Measurements from ENCODE around the gene TBC1D2.
"Not testable (repeated sequence)": the region's sequence is repeated elsewhere in the genome, so short reads cannot be mapped to it uniquely, and the experiment has no call there.

Gene TBC1D2, protein sequence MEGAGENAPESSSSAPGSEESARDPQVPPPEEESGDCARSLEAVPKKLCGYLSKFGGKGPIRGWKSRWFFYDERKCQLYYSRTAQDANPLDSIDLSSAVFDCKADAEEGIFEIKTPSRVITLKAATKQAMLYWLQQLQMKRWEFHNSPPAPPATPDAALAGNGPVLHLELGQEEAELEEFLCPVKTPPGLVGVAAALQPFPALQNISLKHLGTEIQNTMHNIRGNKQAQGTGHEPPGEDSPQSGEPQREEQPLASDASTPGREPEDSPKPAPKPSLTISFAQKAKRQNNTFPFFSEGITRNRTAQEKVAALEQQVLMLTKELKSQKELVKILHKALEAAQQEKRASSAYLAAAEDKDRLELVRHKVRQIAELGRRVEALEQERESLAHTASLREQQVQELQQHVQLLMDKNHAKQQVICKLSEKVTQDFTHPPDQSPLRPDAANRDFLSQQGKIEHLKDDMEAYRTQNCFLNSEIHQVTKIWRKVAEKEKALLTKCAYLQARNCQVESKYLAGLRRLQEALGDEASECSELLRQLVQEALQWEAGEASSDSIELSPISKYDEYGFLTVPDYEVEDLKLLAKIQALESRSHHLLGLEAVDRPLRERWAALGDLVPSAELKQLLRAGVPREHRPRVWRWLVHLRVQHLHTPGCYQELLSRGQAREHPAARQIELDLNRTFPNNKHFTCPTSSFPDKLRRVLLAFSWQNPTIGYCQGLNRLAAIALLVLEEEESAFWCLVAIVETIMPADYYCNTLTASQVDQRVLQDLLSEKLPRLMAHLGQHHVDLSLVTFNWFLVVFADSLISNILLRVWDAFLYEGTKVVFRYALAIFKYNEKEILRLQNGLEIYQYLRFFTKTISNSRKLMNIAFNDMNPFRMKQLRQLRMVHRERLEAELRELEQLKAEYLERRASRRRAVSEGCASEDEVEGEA

DNA sequence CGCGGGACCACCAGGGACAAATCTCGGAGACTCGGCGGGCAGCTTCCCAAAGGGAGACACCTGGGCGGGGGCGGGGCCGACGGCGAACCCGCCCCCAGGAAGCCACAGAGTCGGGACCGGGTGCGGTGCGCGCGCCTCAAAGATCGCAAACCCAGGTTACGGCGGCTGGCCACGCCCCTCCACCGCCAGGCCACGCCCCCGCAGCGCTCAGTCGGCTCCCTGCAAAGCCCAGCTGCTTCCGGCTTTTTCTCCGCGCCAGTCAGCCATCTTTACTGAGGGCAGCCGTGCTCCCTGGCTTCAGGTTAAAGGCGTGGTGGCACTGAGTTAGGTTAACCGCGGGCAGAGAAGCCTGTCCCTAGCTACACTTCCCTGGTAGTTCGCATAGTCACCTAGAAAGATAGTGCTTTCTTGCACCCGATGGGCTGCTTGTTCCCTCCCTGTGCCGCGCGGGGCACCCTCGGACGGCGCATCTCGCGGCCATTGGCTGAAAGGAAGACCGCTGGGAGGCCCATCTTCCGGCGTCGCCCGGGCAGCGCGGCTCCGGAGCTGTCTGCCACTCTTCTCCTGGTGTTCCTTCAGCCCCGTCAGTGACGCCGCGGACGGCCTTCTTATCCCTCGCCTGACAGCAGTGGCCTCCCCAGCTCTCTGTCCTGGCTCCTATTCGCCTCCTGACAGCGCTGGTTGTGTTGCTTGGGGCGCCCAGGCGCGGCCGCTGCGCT, at the start of gene TBC1D2:
Gene TBC1D2, minus strand, starts transcription at position 72 of the 719 bp plus-strand sequence. CDS start 108 bp downstream, outside the sequence.
- DNase-seq, result peak; percentile 99

DNA sequence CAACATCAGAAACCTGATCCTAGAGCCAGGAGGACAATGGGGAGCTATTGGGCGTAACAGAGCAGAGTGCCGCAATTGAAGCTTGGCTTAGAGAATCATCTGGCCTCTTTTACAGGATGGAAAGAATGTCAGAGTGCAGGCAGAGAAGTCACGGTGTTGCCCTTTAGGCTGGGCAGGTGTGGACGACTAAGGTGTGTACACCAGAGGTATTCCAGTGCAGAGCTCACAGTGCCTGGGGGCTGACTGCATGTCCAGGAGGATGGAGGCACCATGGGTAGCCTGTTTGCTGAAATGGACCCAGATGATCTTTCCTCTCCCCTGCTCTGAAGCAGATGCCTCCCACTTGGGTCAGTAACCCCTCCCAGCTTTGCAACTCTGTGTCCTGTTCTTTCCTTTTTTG, 48.9 kb upstream of the TBC1D2 start:
- no peak for DNase-seq

DNA sequence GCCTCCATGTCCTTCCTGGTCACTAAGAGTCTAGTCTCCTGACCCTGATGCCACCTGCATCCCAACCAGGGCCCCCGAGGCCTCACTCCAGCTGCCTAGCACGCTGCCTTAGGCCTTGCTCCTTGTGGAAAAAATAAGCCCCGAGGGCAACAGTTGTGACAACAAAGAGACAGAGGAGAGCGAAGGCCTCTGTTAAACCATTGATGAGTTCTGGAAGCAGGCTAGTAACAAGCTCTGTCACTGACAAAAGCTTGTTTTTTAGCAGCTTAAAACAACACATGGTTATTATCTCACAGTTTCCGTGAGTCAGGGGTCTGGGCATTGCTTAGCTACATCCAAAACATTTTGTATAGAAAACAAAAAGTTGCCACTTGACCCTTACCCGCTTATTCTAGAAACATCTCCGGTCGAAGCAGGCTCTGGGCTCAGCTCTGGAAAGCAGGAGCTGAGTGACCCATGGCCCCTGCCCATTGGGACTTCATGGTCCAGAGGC, 48.2 kb upstream of the TBC1D2 start:
- no peak for DNase-seq

DNA sequence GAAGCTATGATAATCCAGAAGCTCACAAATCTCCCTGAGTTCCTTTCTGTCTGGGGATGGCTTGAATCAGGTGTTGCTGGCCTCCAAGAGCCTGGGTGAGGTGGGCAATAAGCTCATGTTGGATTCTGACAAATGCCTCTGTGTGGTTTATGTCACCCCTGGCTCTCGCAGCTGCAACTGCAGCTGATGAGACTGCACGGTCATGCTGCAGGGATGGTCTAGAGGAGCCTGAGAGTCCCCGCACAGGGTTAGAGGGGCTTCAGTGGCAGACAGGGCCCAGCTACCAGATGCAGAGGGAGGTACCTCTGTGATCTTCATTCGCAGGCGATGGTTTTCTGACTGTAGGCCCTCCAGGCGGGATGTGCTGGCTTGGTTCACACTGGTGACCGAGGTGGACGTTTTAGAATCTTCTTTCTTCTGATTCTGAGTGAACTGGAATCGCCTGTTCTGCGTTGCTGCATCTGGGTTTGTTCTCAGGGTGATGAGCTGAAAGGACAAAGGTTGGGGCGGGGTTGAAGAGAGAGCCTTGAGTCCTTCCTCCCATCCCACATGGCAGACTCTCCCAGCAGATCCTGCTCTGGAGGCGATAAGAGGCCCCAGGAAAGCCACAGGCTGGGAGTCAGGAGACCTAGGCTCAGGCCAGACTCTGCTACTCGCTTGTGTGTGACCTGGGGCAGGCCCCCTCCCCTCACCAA, 47.6 kb upstream of the TBC1D2 start:
- DNase-seq, result no peak

DNA sequence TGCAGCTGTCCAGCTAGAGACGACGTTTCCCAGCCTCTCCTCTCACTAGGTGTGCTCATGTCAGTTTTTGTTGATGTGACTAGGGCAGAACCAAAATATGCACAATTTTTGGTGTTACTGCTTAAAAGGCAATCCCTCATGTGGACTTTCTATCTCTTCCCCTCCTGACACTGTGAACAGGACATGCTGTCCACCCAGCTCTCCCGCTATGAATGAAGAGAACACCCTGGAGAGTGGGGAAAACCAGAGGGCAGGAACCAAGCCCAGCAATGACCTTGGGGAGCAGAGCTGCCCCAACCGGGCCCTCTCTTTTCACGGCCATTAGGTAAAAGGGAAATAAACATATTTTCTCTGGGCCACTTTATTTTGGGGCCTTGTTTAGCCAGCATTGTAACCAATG, 46.7 kb upstream of the TBC1D2 start:
- no peak for DNase-seq

DNA sequence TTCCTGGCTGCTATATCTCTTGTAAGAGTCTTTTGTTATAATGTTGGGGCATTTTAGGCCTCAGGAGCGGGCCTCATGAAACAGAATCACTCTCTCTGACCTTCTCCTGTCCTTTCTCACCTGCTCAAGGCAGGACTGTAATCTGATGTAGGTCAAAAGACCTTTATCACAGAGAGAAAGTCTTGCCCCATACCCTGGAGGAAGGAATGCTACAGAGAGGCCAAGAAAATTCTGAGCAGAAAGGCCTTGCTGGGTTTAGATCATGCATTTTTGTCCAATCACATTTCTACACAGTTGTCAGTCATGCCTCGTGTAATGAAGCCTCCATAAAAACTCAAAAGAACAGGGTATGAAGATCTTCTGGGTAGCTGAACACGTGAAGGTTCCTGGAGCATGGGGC, 45.2 kb upstream of the TBC1D2 start:
- no peak for DNase-seq

DNA sequence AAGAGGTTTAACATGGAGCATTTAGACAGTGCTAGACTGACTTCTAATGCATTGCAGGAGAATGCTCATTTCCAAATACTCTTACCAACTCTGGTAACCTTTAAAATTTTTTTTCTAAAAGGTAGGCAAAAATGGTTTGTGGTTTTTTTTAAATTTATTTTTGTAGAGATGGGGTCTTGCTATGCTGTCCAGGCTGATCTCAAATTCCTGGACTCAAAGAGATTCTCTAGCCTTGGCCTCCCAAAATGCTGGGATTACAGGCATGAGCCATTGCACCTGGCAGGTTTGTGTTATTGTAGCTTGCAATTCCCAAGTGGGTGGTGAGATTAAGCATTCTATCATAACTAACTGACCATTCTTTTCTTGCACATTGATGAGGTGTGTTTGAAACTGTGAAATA, 43.0 kb upstream of the TBC1D2 start:
- no peak for DNase-seq

DNA sequence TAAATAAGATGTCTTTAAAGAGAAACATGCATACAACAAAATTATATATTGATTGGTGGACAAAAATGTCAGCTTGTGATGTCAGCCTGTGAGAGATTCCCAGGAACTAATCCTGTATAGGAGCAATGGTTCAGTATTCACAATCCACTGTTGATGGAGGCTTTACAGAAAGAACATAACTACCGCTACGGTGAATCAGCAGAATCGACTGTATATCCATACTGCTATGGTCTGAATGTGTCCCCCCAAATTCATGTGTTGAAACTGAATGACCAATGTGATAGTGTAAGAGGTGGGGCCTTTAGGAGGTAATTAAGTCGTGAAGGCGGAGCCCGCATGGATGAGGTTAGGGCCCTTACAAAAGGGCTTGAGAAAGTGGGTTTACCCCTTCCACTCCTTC, 40.4 kb upstream of the TBC1D2 start:
- no peak for DNase-seq

DNA sequence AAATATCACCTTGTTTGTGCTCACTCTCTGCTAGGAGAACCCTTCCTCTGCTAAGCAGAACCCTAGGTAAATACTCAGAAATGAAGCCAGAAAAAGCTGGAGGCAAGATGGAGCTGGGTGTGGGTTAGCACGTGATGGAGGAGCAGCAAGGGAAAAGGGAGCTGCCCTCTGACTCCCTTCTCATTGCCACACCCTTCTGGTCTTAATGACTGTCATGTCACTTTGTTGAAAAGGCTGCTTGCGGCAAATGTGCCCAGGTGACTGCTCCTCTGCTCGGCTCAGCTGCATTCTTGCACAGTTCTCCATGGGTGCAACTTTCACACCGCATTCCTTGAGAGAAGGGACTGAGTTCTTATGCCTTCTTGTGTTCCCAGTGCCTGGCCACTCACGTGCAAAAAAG, 36.4 kb upstream of the TBC1D2 start:
- no peak for DNase-seq

DNA sequence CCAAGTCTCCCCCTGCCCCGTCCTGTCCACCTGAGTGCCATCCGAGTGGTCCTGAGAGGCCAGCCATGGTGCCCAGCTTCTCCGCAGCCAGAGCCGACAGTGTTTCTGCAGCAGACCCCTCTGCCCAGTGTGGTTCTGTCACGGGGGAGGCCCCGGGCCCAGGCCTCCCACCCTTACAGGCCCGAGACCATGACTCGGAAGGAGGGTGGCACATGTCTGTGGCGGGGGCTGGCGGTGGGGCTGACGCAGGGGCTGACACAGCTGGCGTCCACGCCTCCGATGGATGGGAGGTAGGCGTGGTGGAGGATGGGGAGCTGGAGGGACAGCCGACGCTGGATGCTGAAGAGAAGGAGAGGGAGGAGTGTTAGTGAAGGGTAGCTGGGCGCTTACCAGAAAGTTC, 35.0 kb upstream of the TBC1D2 start:
- no peak for DNase-seq

DNA sequence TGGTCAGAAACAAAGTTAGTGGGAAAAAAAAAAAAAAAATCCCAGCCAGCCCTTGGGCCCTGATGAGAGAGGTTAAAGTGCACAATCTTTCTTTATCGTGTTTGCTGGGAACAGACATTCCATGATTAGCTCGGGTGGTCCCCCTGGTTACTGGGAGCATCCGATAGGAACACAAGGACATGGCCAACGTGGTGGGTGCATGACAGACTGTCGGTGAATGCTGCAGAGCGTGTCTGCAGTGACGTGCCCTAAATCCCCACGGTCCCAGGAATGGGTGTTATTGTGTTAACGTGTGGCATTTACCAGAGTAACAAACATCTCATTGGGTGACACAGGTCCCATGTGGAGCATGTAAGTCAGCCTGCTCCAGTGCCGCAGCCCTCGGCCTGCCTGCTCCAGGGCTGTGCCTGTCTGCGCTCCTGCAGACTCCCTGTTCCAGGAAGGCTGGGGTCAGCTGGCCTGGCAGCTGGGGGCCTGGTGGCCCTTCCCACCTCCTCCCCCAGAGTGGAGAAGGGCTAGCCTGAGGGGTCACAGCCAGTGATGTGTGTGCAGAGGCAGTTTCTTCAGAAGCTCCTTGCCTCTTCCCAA, 34.3 kb upstream of the TBC1D2 start:
- no peak for DNase-seq

DNA sequence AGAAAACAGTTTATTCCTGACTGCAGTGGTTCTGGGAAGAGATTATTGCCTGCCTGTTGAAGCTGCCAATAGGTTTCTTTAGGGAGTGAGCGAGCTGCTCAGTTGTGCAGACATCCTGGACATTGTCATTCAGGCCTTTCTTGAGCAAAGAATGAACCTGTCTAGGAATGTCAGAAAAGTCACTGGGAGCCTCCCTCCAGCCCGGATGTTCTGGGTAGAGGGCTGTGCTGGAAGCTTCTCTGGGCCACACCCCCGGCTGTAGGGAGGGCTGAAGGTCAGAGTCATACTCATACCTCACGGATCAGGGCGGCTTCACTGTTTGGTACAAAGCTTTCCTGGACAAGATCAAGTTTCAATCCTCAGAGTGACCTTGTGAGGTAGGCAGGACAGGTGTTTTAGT, 33.4 kb upstream of the TBC1D2 start:
- DNase-seq, result no peak

DNA sequence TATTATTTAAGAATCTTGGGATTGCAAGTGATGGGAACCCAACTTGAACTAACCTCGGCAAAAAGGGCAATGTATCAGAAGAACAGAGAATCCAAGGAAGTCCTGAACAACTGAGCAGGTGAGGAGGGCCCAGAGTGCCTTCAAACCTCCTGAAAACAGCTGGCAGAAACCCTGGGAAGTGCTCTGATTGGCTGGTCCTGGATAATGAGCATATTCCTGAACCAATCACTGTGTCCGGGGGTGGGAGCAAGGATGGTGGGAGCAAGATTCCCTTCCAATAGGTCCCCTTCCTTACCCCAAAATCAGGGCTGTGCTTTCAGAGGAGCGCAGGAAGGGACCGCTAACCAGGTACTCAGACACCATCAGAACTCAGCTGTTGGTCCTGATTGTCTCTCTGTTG, 31.9 kb upstream of the TBC1D2 start:
- no peak for DNase-seq

DNA sequence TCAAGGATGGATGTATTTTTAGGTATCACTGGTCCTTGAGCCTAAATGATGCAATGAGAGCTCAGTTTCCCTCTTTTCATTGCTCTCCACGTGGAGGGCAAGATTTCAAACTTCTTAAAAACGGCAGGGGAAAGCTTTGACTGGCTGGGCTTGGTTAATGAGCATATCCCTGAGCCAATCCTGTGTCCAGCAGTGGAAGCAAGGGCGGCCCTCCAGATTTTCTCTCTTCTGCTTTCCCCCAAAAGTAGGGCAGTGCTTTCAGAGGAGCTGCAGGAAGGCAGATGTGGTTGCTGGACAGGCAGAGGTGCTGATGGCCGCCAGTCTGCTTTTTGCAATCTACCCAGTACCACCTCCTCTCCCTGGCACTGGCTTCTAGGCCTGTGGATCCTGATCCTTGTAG, 30.0 kb upstream of the TBC1D2 start:
- no peak for DNase-seq

DNA sequence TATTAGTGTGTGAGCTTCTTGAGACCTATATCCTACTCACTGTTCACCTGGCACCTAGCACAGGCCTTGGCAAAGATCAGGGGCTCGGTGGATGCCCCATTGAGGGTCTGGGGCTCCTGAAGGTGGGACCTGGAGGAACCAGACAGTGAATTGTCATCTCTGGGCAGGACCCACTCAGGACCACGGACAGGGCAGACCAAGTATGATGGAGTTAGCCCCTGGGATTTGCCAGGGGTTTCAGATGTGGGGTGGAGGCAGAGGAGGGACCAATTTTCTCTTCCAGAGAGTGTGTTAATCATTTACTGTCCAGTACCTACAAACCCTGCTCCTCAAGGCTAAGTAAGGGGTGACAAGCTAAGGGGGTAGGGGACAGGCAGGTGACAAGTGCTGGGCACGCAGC, 29.3 kb upstream of the TBC1D2 start:
- no peak for DNase-seq

DNA sequence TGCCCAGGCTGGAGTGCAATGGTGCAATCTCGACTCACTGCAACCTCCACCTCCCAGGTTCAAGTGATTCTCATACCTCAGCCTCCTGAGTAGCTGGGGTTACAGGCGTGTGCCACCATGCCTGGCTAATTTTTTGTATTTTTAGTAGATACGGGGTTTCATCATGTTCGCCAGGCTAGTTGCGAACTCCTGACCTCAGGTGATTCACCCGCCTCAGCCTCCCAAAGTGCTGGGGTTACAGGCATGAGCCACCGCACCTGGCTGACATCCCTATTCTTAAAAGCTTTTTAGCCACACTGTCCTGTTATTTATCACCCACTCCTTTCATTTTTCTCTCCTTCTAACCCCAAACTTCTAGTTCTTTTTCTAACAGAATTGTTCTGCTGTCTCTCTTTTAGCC, 27.7 kb upstream of the TBC1D2 start:
- DNase-seq, result not testable (repeated sequence)

DNA sequence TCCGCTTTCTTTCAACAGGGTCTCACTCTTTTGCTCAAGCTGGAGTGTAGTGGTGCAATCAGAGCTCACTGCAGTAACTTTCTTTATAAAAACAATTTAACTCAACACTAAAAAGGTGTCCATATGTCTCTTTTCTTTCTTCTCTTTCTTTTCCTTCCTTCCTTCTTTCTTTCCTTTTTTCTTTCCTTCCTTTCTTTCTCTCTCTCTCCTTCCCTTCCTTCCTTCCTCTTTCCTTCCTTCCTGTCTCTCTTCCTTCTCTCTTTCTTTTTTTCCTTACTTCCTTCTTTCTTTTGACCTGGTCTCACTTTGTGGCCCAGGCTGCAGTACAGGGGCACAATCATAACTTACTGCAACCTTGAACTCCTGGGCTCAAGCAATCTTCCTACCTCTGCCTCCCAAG, 25.8 kb upstream of the TBC1D2 start:
- no peak for DNase-seq

DNA sequence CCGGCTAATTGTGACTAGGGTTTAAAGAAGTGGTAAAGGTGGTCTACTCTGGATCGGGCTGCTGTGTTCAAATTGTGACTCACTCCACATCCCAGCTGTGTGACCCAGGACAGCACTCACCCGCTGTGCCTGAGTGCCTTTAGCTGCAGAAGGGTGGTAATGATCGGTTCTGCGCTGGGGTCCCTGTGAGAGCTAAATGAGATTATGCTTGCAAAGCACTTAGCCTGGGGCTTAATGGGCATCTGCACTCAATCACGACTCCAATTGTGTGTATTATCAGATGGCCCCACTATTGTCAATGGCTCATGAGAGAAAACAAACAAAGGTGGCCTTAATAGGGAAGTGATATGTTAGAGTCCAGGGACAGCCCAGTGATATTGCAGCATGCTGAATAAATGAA, 25.1 kb upstream of the TBC1D2 start:
- no peak for DNase-seq

DNA sequence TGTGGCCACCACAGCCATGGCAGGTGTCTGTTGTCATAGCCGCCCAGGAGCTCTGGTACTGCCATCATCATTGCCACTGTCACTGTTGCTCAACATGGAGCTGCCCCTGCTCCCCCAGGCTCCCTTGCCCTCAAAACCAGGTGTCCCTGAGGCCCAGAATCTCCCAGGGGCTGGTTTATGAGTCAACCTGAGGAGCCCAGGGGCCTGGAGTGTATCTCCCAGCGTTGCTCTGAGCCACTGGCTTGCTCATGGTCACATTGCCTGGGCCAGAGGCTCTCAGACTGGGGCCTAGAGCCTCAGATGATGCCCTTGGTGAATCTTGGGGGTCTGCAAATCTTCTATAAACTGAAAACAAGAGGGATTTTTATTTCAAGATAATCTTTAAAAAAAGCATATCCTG, 24.7 kb upstream of the TBC1D2 start:
- DNase-seq, result no peak

DNA sequence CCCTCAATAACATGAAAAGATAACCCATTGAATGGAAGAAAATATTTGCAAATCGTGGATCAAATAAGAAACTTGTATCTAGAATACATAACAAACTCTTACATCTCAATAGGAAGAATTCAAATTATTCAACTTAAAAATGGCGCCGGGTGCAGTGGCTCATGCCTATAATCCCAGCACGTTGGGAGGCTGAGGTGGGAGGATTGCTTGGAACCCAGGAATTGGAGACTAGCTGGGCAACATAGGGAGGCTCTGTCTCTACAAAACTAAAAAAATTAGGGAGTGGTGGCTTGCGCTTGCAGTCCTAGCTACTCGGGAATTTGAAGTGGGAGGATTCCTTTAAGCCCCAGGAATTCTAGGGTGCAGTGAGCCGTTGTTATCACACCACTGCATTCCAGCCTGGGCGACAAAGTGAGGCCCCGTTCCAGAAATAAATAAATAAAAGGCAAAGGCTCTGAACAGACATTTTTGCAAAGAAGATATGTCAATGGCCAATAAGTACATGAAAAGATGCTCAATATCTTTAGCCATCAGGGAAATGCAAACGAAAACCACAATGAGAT, 21.5 kb upstream of the TBC1D2 start:
- no peak for DNase-seq

DNA sequence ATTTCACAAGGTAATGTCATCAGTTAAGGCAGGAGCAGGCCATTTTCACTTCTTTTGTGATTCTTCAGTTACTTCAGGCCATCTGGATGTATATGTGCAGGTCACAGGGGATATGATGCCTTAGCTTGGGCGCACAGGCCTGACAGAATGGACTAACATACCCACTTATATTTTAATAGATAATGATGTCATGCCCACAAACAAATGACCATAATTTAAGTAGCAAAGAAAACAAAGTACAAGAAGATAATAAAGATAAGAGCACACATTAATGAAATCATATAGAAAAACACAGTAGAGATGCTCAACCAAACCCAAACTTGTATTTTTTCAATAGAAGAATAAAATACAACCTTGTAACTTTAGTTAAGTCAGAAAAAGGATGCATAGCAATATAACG, 19.7 kb upstream of the TBC1D2 start:
- DNase-seq, result no peak

DNA sequence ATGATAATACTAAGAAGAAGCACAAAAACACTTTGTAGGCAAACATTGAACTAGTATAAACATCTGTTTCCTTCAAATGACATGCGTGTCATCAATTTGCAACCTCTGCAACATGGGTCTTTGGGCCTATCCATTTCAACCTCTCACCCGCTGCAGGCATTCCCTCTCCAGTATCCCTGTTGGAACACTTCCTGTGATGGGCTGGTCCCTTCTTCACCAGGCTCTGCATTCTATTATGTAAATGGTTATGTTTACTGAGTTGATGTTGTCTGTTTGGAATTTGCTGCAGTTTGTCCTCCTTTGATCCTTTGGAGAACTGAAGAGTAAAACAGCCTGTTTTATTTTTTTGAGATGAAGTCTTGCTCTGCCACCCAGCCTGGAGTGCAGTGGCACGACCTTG, 16.6 kb upstream of the TBC1D2 start:
- DNase-seq, result no peak
